Fibroblast of lung (primary cell): ENCODE measurements around the gene EYA2. TPM values are rescaled to one million over a fixed set of nuclear protein-coding genes. Genes with fewer than 3 reads are reported as not detected.

Experiments used
- DNase-seq, 2 donors: peaks; one replicate each; pipeline versions ENCODE4 v3.0.0 to v3.0.0-alpha.2; 2010; ENCODE audit warnings: low read depth in 2 of 2
- H2AFZ ChIP-seq: 2 replicates; pipeline ENCODE4 v1.5.1; 2012; ENCODE audit warnings: low read length, control low read depth, inconsistent platforms
- H3K27ac ChIP-seq: 2 replicates; pipeline ENCODE4 v1.5.1; 2011; ENCODE audit warnings: low read length, control low read depth; ENCODE audit not compliant: insufficient read depth
- H3K27me3 ChIP-seq: 2 replicates; pipeline ENCODE4 v1.5.1; 2011; ENCODE audit warnings: mild to moderate bottlenecking, low read length; ENCODE audit not compliant: control insufficient read depth, insufficient read depth
- H3K36me3 ChIP-seq: 2 replicates; pipeline ENCODE4 v1.5.1; 2011; ENCODE audit warnings: low read length; ENCODE audit not compliant: control insufficient read depth, insufficient read depth
- H3K4me1 ChIP-seq: 2 replicates; pipeline ENCODE4 v1.5.1; 2011; ENCODE audit warnings: low read length; ENCODE audit not compliant: control insufficient read depth, insufficient read depth; ENCODE audit errors: extremely low read depth
- H3K4me2 ChIP-seq: 2 replicates; pipeline ENCODE4 v1.5.1; 2011; ENCODE audit warnings: low read length, control low read depth; ENCODE audit not compliant: insufficient read depth; ENCODE audit errors: extremely low read depth
- H3K4me3 ChIP-seq, 4 experiments: fragments of 200-600 bp in 1 of 4; sonication (generic) in 1 of 4; replicated peaks in 1 of 4; 2 replicates each; pipeline ENCODE4 v1.5.1; 2011 to 2016; ENCODE audit warnings: low read length in 4 of 4, low read depth in 3 of 4, mild to moderate bottlenecking in 3 of 4, control low read depth in 2 of 4, inconsistent platforms in 1 of 4, mixed read lengths in 1 of 4; ENCODE audit not compliant: insufficient read depth in 1 of 4; ENCODE audit errors: control extremely low read depth in 1 of 4
- H3K79me2 ChIP-seq: 2 replicates; pipeline ENCODE4 v1.5.1; 2012; ENCODE audit warnings: mild to moderate bottlenecking, low read length, inconsistent platforms; ENCODE audit not compliant: control insufficient read depth, insufficient read depth
- H3K9ac ChIP-seq: 2 replicates; pipeline ENCODE4 v1.5.1; 2011; ENCODE audit warnings: mild to moderate bottlenecking, low read length, control low read depth; ENCODE audit not compliant: insufficient read depth
- H3K9me3 ChIP-seq: 2 replicates; pipeline ENCODE4 v1.5.1; 2012; ENCODE audit warnings: low read depth, low read length; ENCODE audit not compliant: control insufficient read depth, insufficient read depth
- H4K20me1 ChIP-seq: 2 replicates; pipeline ENCODE4 v1.5.1; 2011; ENCODE audit warnings: low read length; ENCODE audit not compliant: control insufficient read depth, insufficient read depth; ENCODE audit errors: extremely low read depth
- CTCF ChIP-seq, 2 donors: IDR thresholded peaks in 1 of 2; conservative IDR thresholded peaks in 1 of 2; 1 replicate in 1 of 2; 2 replicates in 1 of 2; pipeline ENCODE4 v1.5.1; 2011 to 2012; ENCODE audit warnings: low read length in 2 of 2, control low read depth in 1 of 2, inconsistent platforms in 1 of 2, low read depth in 1 of 2, mild to moderate bottlenecking in 1 of 2
- EZH2 ChIP-seq: IDR thresholded peaks from 2 replicates; pipeline ENCODE4 v1.5.1; 2012; ENCODE audit warnings: low read length, control low read depth, mild to moderate bottlenecking; ENCODE audit errors: missing control alignments
- polyA plus RNA-seq, 2 donors: library from polyadenylated mRNA; depleted of rRNA in 1 of 2; stranded (reverse) in 1 of 2; unstranded in 1 of 2; fragments of >200 nt; gene quantifications; 2 replicates each; pipeline ENCODE4 v1.2.1, GENCODE V29; 2011 to 2012; ENCODE audit warnings: missing spikeins in 1 of 2
- total RNA-seq: library from RNA; depleted of rRNA; stranded (reverse); fragments of >200 nt; gene quantifications from 2 replicates; pipeline ENCODE4 v1.2.1, GENCODE V29; 2014

Gene EYA2
- total and polyA plus RNA-seq, 2 donors (not counting 1 experiment from before 2014, with no cell fraction given), result 0.37 to 1.7 TPM

- H3K9ac ChIP-seq, result no peak overlapping the region
- no peak for DNase-seq
- H3K27ac ChIP-seq, result no peak overlapping the region
- H3K4me3 ChIP-seq, result no peak overlapping the region
- H3K9me3 ChIP-seq, result no peaks in the 10 kb centered on the region
- H3K4me1 ChIP-seq, result no peaks in the 10 kb centered on the region
- no peaks in the 10 kb centered on the region for H4K20me1 ChIP-seq
- no peaks in the 10 kb centered on the region for H3K27me3 ChIP-seq
- no peak overlapping the region for H2AFZ ChIP-seq
- H3K4me2 ChIP-seq, result no peak overlapping the region
- no peaks in the 10 kb centered on the region for H3K36me3 ChIP-seq
- TF ChIP-seq CTCF (conservative IDR thresholded peaks at IDR 0.05 in 1 of 2, IDR thresholded peaks at IDR 0.05 in 1 of 2; ENCODE audit: low read depth in 1 of 2, low read length in 2 of 2) (no peak), EZH2 (no peak)
- no peaks in the 10 kb centered on the region for H3K79me2 ChIP-seq
Observed at GRCh38 chr20:46857061-46857831, 37.4 kb upstream of the EYA2 start.

- no peak overlapping the region for H3K4me2 ChIP-seq
- H3K27me3 ChIP-seq, result no peaks in the 10 kb centered on the region
- H2AFZ ChIP-seq, result no peak overlapping the region
- no peaks in the 10 kb centered on the region for H3K9me3 ChIP-seq
- H3K4me3 ChIP-seq, result no peak overlapping the region
- no peaks in the 10 kb centered on the region for H3K36me3 ChIP-seq
- no peak overlapping the region for H3K9ac ChIP-seq
- H3K4me1 ChIP-seq, result no peaks in the 10 kb centered on the region
- TF ChIP-seq CTCF (conservative IDR thresholded peaks at IDR 0.05 in 1 of 2, IDR thresholded peaks at IDR 0.05 in 1 of 2; ENCODE audit: low read depth in 1 of 2, low read length in 2 of 2) (no peak), EZH2 (no peak)
- H4K20me1 ChIP-seq, result no peaks in the 10 kb centered on the region
- no peak for DNase-seq
- H3K79me2 ChIP-seq, result no peaks in the 10 kb centered on the region
- H3K27ac ChIP-seq, result no peak overlapping the region
Observed at GRCh38 chr20:46865824-46866223, 28.8 kb upstream of the EYA2 start.

DNA sequence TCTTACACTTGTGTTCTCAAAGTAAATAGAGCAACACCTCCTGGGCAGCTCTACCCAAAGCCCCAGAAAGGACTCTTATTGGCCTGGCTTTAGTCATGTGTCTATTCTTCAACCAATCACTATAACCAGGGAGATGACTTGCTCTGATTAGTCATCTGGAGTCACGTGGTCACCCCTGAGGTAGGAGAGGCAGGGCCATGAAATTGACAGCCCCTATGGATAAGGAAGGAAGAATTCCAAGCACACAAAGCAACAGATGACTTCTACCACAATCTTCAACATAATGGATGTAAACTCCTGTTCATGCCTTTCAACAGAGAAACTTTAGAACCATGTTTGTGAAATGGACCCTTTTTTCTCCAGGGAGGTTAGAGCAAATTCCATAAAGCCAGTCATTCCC, 24.6 kb upstream of the EYA2 start:
- H3K27me3 ChIP-seq, result no peaks in the 10 kb centered on the region
- no peak overlapping the region for H2AFZ ChIP-seq
- H3K9me3 ChIP-seq, result no peaks in the 10 kb centered on the region
- TF ChIP-seq CTCF (conservative IDR thresholded peaks at IDR 0.05 in 1 of 2, IDR thresholded peaks at IDR 0.05 in 1 of 2; ENCODE audit: low read depth in 1 of 2, low read length in 2 of 2) (no peak), EZH2 (no peak)
- DNase-seq, result peak in 1 of 2 donors; percentile 1
- H4K20me1 ChIP-seq, result no peaks in the 10 kb centered on the region
- H3K9ac ChIP-seq, result no peak overlapping the region
- H3K4me1 ChIP-seq, result no peaks in the 10 kb centered on the region
- H3K27ac ChIP-seq, result no peak overlapping the region
- H3K79me2 ChIP-seq, result no peaks in the 10 kb centered on the region
- no peak overlapping the region for H3K4me2 ChIP-seq
- H3K36me3 ChIP-seq, result no peaks in the 10 kb centered on the region
- no peak overlapping the region for H3K4me3 ChIP-seq
